Keratinocyte (primary cell): ENCODE results near the gene ALKBH2.

Source experiments
- EZH2 ChIP-seq: IDR thresholded peaks from one replicate; pipeline ENCODE4 v1.6.1; 2012; ENCODE audit warnings: inconsistent platforms, mild to moderate bottlenecking, low read length, moderate library complexity
- TF ChIP-seq, protein P1 (sequence below), 3 experiments: IDR thresholded peaks in 1 of 3; conservative IDR thresholded peaks in 1 of 3; optimal IDR thresholded peaks in 1 of 3; 2 replicates in 2 of 3; 3 replicates in 1 of 3; pipeline versions ENCODE3 to v1.5.1; 2011; ENCODE audit warnings: low read length in 3 of 3, mild to moderate bottlenecking in 3 of 3, moderate library complexity in 2 of 3, control low read depth in 1 of 3, inconsistent platforms in 1 of 3; ENCODE audit not compliant: insufficient read depth in 2 of 3; ENCODE audit errors: extremely low read depth in 1 of 3

DNA sequence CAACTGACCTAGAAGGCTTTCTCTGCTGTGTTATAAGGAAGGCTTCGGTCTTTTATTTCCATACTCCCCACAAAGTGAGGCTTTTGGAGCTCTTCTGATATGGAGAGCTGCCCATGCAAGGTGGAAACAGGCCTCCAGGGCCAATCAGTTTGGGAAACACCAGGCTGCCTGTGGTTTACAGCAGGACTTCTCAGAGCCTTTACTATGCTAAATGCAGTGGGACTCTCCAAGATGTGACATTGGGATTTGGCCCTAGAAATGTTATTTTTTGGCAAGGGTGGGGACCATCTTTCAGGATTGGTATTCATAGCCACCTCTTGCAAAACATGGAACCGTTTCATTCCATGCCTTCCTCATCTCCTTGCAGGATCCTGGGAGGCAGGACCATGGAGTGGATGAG, 26.8 kb upstream of the ALKBH2 start:
- TF ChIP-seq, protein P1, sequence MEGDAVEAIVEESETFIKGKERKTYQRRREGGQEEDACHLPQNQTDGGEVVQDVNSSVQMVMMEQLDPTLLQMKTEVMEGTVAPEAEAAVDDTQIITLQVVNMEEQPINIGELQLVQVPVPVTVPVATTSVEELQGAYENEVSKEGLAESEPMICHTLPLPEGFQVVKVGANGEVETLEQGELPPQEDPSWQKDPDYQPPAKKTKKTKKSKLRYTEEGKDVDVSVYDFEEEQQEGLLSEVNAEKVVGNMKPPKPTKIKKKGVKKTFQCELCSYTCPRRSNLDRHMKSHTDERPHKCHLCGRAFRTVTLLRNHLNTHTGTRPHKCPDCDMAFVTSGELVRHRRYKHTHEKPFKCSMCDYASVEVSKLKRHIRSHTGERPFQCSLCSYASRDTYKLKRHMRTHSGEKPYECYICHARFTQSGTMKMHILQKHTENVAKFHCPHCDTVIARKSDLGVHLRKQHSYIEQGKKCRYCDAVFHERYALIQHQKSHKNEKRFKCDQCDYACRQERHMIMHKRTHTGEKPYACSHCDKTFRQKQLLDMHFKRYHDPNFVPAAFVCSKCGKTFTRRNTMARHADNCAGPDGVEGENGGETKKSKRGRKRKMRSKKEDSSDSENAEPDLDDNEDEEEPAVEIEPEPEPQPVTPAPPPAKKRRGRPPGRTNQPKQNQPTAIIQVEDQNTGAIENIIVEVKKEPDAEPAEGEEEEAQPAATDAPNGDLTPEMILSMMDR (optimal IDR thresholded peaks at IDR 0.05 in 1 of 3, IDR thresholded peaks at IDR 0.05 in 1 of 3, conservative IDR thresholded peaks at IDR 0.05 in 1 of 3; ENCODE audit: extremely low read depth in 1 of 3, insufficient read depth in 2 of 3, low read length in 3 of 3) = no peak
- no peak for TF ChIP-seq EZH2
